Measurements from ENCODE around the gene CA6. TPM values are rescaled to one million over a fixed set of nuclear protein-coding genes. Genes with fewer than 3 reads are reported as not detected.
"Not testable (repeated sequence)": the region's sequence is repeated elsewhere in the genome, so short reads cannot be mapped to it uniquely, and the experiment has no call there.

The CA6 gene
- polyA plus RNA-seq, 2 of the 4 experiments (the other 2 are of a cell fraction) = not detected

DNA sequence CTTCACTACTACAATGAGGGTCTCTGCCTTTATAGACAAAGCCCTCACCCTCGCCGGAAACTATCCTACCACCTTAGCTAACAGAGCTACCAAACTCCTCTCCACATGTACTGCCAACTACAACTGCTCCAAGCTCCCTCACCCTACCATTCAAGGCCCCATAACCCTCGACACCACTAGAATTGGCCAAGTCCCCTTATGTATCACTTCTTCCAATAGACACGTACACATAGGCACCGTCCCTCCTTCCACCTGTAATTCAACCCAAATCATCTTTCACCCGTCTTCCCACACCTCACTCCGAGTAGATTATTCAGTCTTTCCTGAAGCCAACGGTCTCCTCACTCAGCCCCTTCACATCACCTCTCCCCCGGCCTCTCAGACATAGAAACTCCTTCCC, 19.7 kb upstream of the CA6 start (continued):
- TF ChIP-seq CHD4 (IDR thresholded peaks at IDR 0.05; ENCODE audit: borderline replicate concordance) (no peak), CBX2 (IDR thresholded peaks at IDR 0.05; ENCODE audit: borderline replicate concordance, low read depth) (no peak), KDM1A (IDR thresholded peaks at IDR 0.05; ENCODE audit: low read depth) (no peak), MYC (IDR thresholded peaks at IDR 0.05; ENCODE audit: borderline replicate concordance, low read length) (no peak), RCOR1 (IDR thresholded peaks at IDR 0.05; ENCODE audit: low read depth, low read length) (no peak), TFCP2L1 (CRISPR knock-in tag; IDR thresholded peaks at IDR 0.05) (no peak), HEYL (CRISPR knock-in tag; IDR thresholded peaks at IDR 0.05) (no peak)

DNA sequence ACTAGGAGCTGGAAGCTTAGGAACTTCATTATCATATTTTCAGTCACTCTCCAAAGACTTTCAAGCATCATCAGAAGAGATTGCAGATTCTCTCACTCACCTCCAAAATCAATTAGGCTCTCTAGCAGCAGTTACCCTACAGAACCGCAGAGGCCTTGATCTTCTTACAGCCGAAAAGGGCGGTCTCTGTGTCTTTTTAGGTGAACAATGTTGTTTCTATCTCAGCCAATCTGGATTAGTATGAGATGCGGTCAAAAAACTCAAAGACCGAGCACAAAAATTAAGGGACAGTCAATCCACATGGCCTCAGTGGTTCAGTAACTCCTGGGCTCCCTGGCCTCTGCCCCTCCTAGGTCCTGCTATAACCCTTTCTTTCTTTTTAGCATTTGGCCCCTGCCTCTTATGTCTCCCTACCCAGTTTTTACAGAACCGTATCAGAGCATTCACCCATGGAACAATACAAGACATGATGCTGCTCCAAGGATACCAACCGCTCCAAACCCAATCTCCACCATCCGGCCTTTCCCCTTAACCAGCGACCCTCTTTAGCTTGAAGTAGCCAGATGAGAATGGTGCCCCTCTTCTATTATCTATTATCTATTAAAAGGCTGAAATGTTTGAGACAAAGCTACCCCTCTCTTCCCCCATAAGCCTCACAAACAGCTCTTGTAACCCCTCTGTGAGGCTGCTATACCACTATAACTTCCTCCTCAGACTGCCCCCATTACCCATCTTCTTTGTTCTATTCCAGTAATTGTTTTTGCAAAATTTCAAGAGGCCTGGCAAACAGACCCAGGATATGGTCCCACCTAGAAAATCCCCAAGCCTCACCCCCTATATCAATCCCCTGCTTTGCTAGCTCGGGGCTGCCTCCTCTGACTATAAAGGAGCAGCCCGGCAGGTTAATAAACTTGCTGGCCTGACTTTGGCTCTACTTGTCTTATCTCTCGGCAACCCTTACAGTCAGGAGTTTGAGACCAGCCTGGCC, 18.7 kb upstream of the CA6 start:
- ATAC-seq (no peak), DNase-seq (ENCODE audit: low read depth in 1 of 2, low spot score in 1 of 2) (no peak), FAIRE-seq (no peak)
- Histone ChIP-seq H3K27ac (no peak overlapping the region), H3K4me2 (no peak overlapping the region), H3K4me1 (no peaks in the 10 kb centered on the region), H3K9me3 (no peaks in the 10 kb centered on the region), H3K4me3 (no peak overlapping the region)
- CTCF ChIA-PET = interaction anchor here (0.7 to 1.4 kb wide), 2 partner anchors 9 to 39 kb away, joined by 3 to 6 read pairs; no protein-coding TSS in a partner anchor
- POLR2A ChIA-PET = no interaction called here
- TF ChIP-seq, protein P1, sequence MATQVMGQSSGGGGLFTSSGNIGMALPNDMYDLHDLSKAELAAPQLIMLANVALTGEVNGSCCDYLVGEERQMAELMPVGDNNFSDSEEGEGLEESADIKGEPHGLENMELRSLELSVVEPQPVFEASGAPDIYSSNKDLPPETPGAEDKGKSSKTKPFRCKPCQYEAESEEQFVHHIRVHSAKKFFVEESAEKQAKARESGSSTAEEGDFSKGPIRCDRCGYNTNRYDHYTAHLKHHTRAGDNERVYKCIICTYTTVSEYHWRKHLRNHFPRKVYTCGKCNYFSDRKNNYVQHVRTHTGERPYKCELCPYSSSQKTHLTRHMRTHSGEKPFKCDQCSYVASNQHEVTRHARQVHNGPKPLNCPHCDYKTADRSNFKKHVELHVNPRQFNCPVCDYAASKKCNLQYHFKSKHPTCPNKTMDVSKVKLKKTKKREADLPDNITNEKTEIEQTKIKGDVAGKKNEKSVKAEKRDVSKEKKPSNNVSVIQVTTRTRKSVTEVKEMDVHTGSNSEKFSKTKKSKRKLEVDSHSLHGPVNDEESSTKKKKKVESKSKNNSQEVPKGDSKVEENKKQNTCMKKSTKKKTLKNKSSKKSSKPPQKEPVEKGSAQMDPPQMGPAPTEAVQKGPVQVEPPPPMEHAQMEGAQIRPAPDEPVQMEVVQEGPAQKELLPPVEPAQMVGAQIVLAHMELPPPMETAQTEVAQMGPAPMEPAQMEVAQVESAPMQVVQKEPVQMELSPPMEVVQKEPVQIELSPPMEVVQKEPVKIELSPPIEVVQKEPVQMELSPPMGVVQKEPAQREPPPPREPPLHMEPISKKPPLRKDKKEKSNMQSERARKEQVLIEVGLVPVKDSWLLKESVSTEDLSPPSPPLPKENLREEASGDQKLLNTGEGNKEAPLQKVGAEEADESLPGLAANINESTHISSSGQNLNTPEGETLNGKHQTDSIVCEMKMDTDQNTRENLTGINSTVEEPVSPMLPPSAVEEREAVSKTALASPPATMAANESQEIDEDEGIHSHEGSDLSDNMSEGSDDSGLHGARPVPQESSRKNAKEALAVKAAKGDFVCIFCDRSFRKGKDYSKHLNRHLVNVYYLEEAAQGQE (IDR thresholded peaks at IDR 0.05) = no peak
- TF ChIP-seq POLR2A (IDR thresholded peaks at IDR 0.05; ENCODE audit: low read length) = no peak
- TF ChIP-seq, protein P2, sequence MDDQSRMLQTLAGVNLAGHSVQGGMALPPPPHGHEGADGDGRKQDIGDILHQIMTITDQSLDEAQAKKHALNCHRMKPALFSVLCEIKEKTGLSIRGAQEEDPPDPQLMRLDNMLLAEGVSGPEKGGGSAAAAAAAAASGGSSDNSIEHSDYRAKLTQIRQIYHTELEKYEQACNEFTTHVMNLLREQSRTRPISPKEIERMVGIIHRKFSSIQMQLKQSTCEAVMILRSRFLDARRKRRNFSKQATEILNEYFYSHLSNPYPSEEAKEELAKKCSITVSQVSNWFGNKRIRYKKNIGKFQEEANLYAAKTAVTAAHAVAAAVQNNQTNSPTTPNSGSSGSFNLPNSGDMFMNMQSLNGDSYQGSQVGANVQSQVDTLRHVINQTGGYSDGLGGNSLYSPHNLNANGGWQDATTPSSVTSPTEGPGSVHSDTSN (IDR thresholded peaks at IDR 0.05) = no peak
- 83% methylated on average over 12 of the region's 12 CpGs for WGBS (ENCODE audit: missing lambda C conversion rate)

DNA sequence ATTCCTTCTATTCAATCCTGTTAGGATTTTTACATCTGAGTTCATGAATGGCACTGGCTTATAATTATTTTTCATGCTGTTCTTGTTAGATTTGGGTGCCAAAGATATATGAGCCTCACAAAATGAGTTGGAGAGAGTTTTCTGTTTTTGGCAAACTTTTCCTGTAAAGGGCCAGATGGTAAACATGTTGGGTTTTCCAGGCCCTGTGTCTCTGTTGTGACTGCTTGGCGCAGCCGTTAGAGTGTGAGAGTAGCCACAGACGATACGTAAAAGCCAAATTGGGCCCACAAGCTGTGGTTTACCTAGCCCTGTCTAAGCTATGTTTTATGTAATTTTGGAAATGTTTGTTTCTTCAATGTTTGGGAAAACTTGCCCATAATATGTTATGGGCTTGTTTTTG, 15.6 kb upstream of the CA6 start:
- DNase-seq (ENCODE audit: low read depth in 1 of 2, low spot score in 1 of 2) = no peak
- Histone ChIP-seq H3K27ac (no peak overlapping the region), H3K4me2 (no peak overlapping the region), H3K9me3 (no peaks in the 10 kb centered on the region), H3K4me1 (no peaks in the 10 kb centered on the region), H3K4me3 (no peak overlapping the region)
- CTCF ChIA-PET = interaction anchor here (0.6 to 3.8 kb wide), 2 partner anchors 12 to 145 kb away, joined by 4 to 17 read pairs; no protein-coding TSS in a partner anchor
- 93% methylated on average over 4 of the region's 4 CpGs for WGBS (ENCODE audit: missing lambda C conversion rate)
- no peak for ATAC-seq
- POLR2A ChIA-PET = no interaction called here
- no peak for TF ChIP-seq KDM1A (IDR thresholded peaks at IDR 0.05; ENCODE audit: low read depth)
- TF ChIP-seq EHMT2 (IDR thresholded peaks at IDR 0.05; ENCODE audit: low read depth) = no peak
- no peak for TF ChIP-seq JUN (IDR thresholded peaks at IDR 0.05)
- TF ChIP-seq HEYL (CRISPR knock-in tag; IDR thresholded peaks at IDR 0.05) = no peak
- no peak for TF ChIP-seq CHD2 (IDR thresholded peaks at IDR 0.05; ENCODE audit: low read length, partially characterized antibody)
- TF ChIP-seq SMC3 (IDR thresholded peaks at IDR 0.05) = no peak
- TF ChIP-seq TP53 (CRISPR knock-in tag; IDR thresholded peaks at IDR 0.05) = no peak
- TF ChIP-seq HOXA7 (CRISPR knock-in tag; IDR thresholded peaks at IDR 0.05) = no peak
- no peak for TF ChIP-seq SREBF2 (IDR thresholded peaks at IDR 0.05)
- TF ChIP-seq RFX5 (IDR thresholded peaks at IDR 0.05) = no peak
- no peak for FAIRE-seq

DNA sequence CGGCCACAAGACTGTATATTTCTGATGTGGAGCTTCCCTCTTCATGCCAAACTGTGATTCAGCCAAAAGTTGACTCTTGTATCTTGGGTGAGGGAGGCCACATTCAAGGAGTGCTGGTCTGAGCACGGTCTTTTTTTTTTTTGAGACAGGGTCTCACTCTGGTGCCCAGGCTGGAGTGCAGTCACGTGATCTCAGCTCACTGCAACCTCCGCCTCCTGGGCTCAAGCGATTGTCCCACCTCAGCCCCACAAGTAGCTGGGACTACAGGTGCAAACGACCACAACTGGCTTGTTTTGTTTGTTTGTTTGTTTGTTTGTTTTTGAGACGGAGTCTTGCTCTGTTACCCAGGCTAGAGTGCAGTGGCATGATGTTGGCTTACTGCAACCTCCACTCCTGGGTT, 8.6 kb upstream of the CA6 start:
- H3K4me3 ChIP-seq; H3K27ac ChIP-seq; H3K4me1 ChIP-seq; H3K9me3 ChIP-seq; POLR2A ChIA-PET; H3K4me2 ChIP-seq; ATAC-seq; DNase-seq (ENCODE audit: low read depth in 1 of 2, low spot score in 1 of 2); FAIRE-seq: not testable (repeated sequence)
- CTCF ChIA-PET = interaction anchor here (0.6 to 1.5 kb wide), 2 partner anchors 16 to 88 kb away, joined by 3 read pairs; no protein-coding TSS in a partner anchor
- 68% methylated on average over 7 of the region's 7 CpGs for WGBS (ENCODE audit: missing lambda C conversion rate)

All from A549 (cell line).